BJ (cell line): ENCODE measurements around the gene TBL1XR1. TPM values are rescaled to one million over a fixed set of nuclear protein-coding genes. Genes with fewer than 3 reads are reported as not detected.
A peak's percentile ranks its signal among the peaks of the same experiment; 100 is the strongest.

Source experiments
- CTCF ChIA-PET: fragments of 350-600 bp; formaldehyde crosslinking; extraction: SDS; loops from one replicate; lab custom pipeline; 2021; ENCODE audit warnings: antibody characterized with exemption, inconsistent platforms; lab: Yijun Ruan, JAX
- POLR2A ChIA-PET: fragments of 300-600 bp; sonication (Branson Sonifier 250); formaldehyde crosslinking; extraction: SDS; loops from one replicate; lab custom pipeline; 2021; ENCODE audit warnings: antibody characterized with exemption; lab: Charles Lee
- DNase-seq: peaks from one replicate; pipeline ENCODE4 v3.0.0-alpha.2; 2011; ENCODE audit warnings: low read depth
- H3K27me3 ChIP-seq: 2 replicates; pipeline ENCODE4 v1.6.0; 2011; ENCODE audit warnings: low read length; ENCODE audit not compliant: control insufficient read depth, insufficient read depth
- H3K36me3 ChIP-seq: 2 replicates; pipeline ENCODE4 v1.5.1; 2011; ENCODE audit warnings: low read length; ENCODE audit not compliant: control insufficient read depth, insufficient read depth
- H3K4me3 ChIP-seq: 2 replicates; pipeline ENCODE4 v1.5.1; 2011; ENCODE audit warnings: low read depth, mild to moderate bottlenecking, control low read depth, low read length
- polyA plus RNA-seq: library from polyadenylated mRNA; depleted of rRNA; stranded (reverse); fragments of >200 nt; gene quantifications from 2 replicates; pipeline ENCODE4 v1.2.3, GENCODE V29; 2011
- TF ChIP-seq, protein P1 (sequence below): IDR thresholded peaks from 2 replicates; pipeline ENCODE4 v1.5.1; 2011; ENCODE audit warnings: low read depth, mild to moderate bottlenecking, control low read depth, inconsistent platforms, low read length, moderate library complexity; ENCODE audit not compliant: insufficient read depth

Gene TBL1XR1
- polyA plus RNA-seq, 1 experiment: 95.4 TPM

DNA sequence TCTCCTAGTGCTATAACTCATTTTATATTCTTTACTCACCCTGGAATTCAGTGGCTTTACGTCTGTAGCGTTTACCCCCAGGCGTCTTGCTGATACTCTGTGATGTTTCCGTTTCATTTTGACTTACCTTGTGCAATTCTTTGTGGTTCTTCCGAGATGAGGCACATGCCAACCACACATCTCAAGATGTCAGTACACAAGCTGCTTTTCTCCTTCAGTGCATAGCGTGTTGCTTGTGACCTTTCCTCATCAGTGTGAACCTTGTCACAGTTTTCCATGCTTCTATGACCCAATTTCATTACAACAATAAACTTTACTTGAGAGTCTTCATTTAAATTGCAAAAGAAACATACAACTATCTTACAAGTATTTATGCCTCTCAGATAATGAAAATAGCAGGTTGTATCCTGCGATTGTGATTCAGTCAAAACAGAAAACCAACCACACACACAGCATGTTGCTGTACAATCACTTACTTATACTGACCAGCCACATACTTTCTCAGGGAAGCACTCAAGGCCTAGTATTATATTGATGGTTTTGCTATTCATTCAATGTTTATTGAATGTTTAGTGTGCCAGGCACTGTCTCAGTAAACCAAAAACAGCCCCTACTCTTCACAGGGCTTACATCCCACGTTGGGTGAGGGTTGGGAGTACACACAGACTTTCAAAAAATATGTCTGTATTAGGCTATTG is 4.6 kb upstream of the TBL1XR1 start:
- ChIA-PET CTCF (interaction anchor here (0.9 kb wide), 1 partner anchor 41 kb away, joined by 3 read pairs; no protein-coding TSS in a partner anchor), POLR2A (no interaction called here)
- TF ChIP-seq, protein P1, sequence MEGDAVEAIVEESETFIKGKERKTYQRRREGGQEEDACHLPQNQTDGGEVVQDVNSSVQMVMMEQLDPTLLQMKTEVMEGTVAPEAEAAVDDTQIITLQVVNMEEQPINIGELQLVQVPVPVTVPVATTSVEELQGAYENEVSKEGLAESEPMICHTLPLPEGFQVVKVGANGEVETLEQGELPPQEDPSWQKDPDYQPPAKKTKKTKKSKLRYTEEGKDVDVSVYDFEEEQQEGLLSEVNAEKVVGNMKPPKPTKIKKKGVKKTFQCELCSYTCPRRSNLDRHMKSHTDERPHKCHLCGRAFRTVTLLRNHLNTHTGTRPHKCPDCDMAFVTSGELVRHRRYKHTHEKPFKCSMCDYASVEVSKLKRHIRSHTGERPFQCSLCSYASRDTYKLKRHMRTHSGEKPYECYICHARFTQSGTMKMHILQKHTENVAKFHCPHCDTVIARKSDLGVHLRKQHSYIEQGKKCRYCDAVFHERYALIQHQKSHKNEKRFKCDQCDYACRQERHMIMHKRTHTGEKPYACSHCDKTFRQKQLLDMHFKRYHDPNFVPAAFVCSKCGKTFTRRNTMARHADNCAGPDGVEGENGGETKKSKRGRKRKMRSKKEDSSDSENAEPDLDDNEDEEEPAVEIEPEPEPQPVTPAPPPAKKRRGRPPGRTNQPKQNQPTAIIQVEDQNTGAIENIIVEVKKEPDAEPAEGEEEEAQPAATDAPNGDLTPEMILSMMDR: no peak
- DNase-seq: no peak
- H3K36me3 ChIP-seq: no peaks in the 10 kb centered on the region
- H3K4me3 ChIP-seq: no peak overlapping the region
- no peaks in the 10 kb centered on the region for H3K27me3 ChIP-seq

DNA sequence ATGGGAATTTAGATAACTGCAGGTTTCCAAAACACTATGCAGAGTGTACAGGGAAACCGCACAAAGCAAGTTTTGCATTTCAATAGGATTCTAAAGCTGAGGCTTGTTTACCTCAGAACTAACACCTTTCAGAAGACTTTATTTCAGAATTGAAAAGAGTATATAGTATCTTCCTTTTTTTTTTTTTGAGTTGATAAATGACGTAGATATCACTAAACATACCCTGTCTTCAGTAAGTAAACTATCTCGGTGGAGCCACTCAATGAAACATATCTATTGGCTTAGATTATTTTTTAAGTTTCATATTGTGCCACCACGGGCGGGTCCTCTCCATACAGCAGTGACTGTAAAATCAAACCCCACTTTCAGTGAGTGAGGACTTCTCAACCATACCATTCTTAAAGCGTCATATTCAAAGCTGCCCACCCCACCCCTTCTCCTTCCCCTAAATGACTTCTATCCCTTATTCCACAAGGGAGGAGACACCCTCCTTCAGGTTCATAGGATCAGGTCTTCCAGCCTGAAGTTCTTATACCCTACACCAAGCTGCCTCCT is 2.0 kb upstream of the TBL1XR1 start:
- DNase-seq: no peak
- no peaks in the 10 kb centered on the region for H3K36me3 ChIP-seq
- TF ChIP-seq, protein P1: no peak
- CTCF ChIA-PET: no interaction called here
- POLR2A ChIA-PET: no interaction called here
- H3K27me3 ChIP-seq: no peaks in the 10 kb centered on the region
- no peak overlapping the region for H3K4me3 ChIP-seq

DNA sequence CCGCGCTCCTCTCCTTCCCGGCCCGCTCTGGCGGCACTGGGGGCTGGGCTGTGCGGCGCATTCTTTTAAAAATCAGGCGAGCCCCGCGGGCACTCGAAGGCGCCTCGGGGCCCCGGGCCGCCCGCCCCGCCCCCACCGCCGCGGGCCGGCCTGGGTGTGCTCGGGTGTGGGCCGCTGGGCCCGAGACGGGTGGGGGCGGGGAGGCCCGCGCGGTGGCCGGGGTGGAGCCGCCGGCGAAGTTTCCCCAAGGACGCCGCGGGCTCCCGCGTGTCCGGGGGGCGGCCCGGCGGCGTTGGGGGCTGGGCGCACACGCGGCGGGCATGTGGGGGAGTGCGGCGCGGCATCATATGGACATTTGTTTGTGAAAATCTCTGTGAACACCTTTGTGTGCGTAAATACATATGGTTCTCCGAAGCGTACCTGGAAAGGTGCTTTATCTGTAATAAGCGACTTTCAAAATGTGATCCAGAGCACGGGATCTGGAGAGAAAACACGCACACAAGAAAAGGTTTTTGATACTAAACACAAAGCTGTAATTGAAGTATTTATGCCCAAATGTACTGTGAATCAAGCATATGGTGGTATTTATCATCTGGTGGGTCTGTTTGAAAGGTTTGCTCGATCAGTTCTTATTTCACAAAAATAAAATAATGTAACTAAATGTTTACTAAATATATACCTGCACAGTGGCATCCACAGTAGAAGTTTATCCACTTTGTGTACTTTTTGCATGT is 612 bp upstream of the TBL1XR1 start:
- no peak for DNase-seq

DNA sequence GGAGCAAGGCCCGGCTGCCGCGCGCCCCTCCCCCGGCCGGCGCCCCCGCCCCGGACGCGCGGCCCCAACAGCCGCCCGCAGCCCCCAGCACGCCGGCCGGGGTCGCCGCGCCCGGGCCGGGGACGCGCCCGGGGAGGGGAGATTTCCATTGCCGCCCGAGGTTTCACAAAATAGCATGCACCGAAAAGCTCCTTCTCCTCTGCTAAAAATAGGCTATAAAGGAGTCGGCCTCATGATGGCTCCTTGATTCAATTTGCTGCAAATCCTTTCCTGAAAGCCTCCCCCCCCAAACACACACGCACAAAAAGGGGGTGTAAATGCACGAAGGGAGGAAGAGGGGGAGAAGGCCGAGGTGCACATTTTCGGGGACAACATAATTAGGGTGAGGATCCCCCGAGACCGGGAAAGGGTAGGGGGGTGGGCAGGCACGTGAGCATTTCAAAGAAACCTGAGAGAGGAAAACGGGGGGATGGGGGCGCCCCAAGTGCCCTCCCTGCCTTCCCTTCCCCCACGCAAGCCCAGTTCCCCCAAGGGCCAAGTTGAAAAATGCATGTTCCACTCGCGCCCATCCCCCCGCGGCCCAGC is 734 bp downstream of the TBL1XR1 start:
- DNase-seq: no peak
- peak overlapping the region; percentile 92 for H3K4me3 ChIP-seq
- H3K27me3 ChIP-seq: no peaks in the 10 kb centered on the region
- no peaks in the 10 kb centered on the region for H3K36me3 ChIP-seq
- CTCF ChIA-PET: no interaction called here
- POLR2A ChIA-PET: no interaction called here
- TF ChIP-seq, protein P1: no peak

More for the DNA sequence above, 612 bp upstream of the TBL1XR1 start:
- Histone ChIP-seq H3K36me3 (no peaks in the 10 kb centered on the region), H3K27me3 (no peaks in the 10 kb centered on the region), H3K4me3 (peak overlapping the region; percentile 92)
- POLR2A ChIA-PET: interaction anchor here (0.5 kb wide), 1 partner anchor 870 kb away, joined by 3 read pairs; no protein-coding TSS in a partner anchor
- CTCF ChIA-PET: interaction anchor here (0.7 kb wide), 1 partner anchor 159 kb away, joined by 3 read pairs; no protein-coding TSS in a partner anchor
- TF ChIP-seq, protein P1: no peak

- DNase-seq: no peak
- no peaks in the 10 kb centered on the region for H3K36me3 ChIP-seq
- ChIA-PET POLR2A (no interaction called here), CTCF (interaction anchor here (0.9 kb wide), 1 partner anchor 143 kb away, joined by 3 read pairs; no protein-coding TSS in a partner anchor)
- peak overlapping the region; percentile 92 for H3K4me3 ChIP-seq
- H3K27me3 ChIP-seq: no peaks in the 10 kb centered on the region
- TF ChIP-seq, protein P1: no peak
Measured at GRCh38 chr3:177196008-177196455, 1.2 kb downstream of the TBL1XR1 start.
